HG03159 (cell line): Measurements from ENCODE around the gene BCAS3.

Experiments used
- ATAC-seq: cut with Tn5 transposase; IDR thresholded peaks from one replicate; pipeline ENCODE4 v1.9.1; 2021; ENCODE audit warnings: mild to moderate bottlenecking, moderate library complexity; ENCODE audit not compliant: unreplicated experiment

Gene BCAS3

GRCh38 chr17:61306003-61306402, 628.4 kb downstream of the BCAS3 start:
- no peak for ATAC-seq

GRCh38 chr17:61307905-61308886, 630.5 kb downstream of the BCAS3 start:
- no peak for ATAC-seq

- ATAC-seq = no peak
Measured at GRCh38 chr17:61309362-61310256, 632.0 kb downstream of the BCAS3 start.

GRCh38 chr17:61310590-61310989, 632.9 kb downstream of the BCAS3 start:
- no peak for ATAC-seq

GRCh38 chr17:61312406-61313295, 635.0 kb downstream of the BCAS3 start:
- no peak for ATAC-seq

- no peak for ATAC-seq
Measured at GRCh38 chr17:61313461-61314326, 636.0 kb downstream of the BCAS3 start.

- ATAC-seq = no peak
Measured at GRCh38 chr17:61314368-61315078, 636.9 kb downstream of the BCAS3 start.

GRCh38 chr17:61316633-61317032, 639.0 kb downstream of the BCAS3 start:
- no peak for ATAC-seq

GRCh38 chr17:61317779-61318178, 640.1 kb downstream of the BCAS3 start:
- no peak for ATAC-seq

- no peak for ATAC-seq
Measured at GRCh38 chr17:61318684-61319098, 641.0 kb downstream of the BCAS3 start.

- no peak for ATAC-seq
Measured at GRCh38 chr17:61321344-61321743, 643.7 kb downstream of the BCAS3 start.

- no peak for ATAC-seq
Measured at GRCh38 chr17:61322325-61323002, 644.8 kb downstream of the BCAS3 start.

- no peak for ATAC-seq
Measured at GRCh38 chr17:61323003-61323908, 645.6 kb downstream of the BCAS3 start.

- no peak for ATAC-seq
Measured at GRCh38 chr17:61323909-61324868, 646.5 kb downstream of the BCAS3 start.

GRCh38 chr17:61324950-61325349, 647.3 kb downstream of the BCAS3 start:
- no peak for ATAC-seq

GRCh38 chr17:61325382-61326073, 647.9 kb downstream of the BCAS3 start:
- no peak for ATAC-seq
